Measurements from ENCODE around the gene RTN4R. TPM values are rescaled to one million over a fixed set of nuclear protein-coding genes. Genes with fewer than 3 reads are reported as not detected.

Gene RTN4R
- total and polyA plus RNA-seq, 2 of the 4 experiments (the other 2 are of a cell fraction), result 0.18 to 0.94 TPM

DNA sequence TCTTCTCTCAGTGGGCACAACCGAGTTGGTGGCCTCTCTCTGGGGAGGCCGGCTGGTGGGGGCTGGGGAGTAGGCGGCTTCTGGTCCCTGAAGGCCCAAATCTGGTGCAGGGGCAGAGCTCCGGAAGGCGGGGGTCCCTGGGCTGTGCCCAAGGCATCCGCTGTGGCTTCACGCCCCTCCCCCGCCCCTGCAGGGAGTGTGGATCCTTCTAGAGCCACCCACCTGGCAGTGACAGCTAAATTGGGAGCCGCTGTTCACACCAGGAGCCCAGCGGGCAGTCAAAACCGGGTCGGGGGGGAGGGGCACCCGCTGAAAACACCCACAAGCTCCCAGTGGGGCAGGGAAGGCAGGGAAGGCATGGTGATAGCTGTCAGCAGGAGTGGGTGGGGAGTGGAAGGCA lies 4.6 kb upstream of the RTN4R start:
- no peak overlapping the region for H3K4me3 ChIP-seq (ENCODE audit: insufficient read depth, low read depth, low read length)
- DNase-seq, result no peak
- H3K4ac ChIP-seq (ENCODE audit: low read depth, low read length), result no peak overlapping the region
- H3K9ac ChIP-seq (ENCODE audit: low read depth, low read length), result no peak overlapping the region
- H2AFZ ChIP-seq (replicated peaks; ENCODE audit: low read length, poor library complexity), result no peak overlapping the region
- H3K79me1 ChIP-seq (ENCODE audit: low read depth in 1 of 2, low read length in 2 of 2), result no peaks in the 10 kb centered on the region
- H2BK20ac ChIP-seq (ENCODE audit: low read depth, low read length), result no peak overlapping the region
- H3K27me3 ChIP-seq (ENCODE audit: control insufficient read depth, insufficient read depth, low read length), result peaks cover 9% of the 10 kb centered on the region; the same call in 1 of the 2 replicates
- no peak overlapping the region for H2BK120ac ChIP-seq (ENCODE audit: low read depth, low read length)
- H3K23ac ChIP-seq (ENCODE audit: low read depth, low read length), result no peak overlapping the region
- no peaks in the 10 kb centered on the region for H4K20me1 ChIP-seq (ENCODE audit: insufficient read depth, low read length)
- H3K27ac ChIP-seq (ENCODE audit: insufficient read depth, low read length), result no peak overlapping the region
- 70% methylated on average over 2 of the region's 13 CpGs; no CpG with 5 or more reads in 1 of the 2 experiments for WGBS, 2 experiments (ENCODE audit: extremely low coverage in 2 of 2, insufficient read length in 1 of 2)
- no peak for TF ChIP-seq MXI1 (IDR thresholded peaks at IDR 0.05; ENCODE audit: borderline replicate concordance, low read depth, low read length)
- no peak for TF ChIP-seq FOS (IDR thresholded peaks at IDR 0.05; ENCODE audit: low read depth, low read length)
- no peak overlapping the region for H3K56ac ChIP-seq (ENCODE audit: extremely low read depth, insufficient read depth, low read length)
- in situ Hi-C loops (cut with MboI; ENCODE audit: low sequenced_read_pairs), result no loop called here
- no peak overlapping the region for H3K14ac ChIP-seq (replicated peaks; ENCODE audit: low read depth, low read length)
- H3K9me1 ChIP-seq (ENCODE audit: insufficient read depth, low read length), result no peaks in the 10 kb centered on the region
- no peak overlapping the region for H3K4me2 ChIP-seq (ENCODE audit: low read depth, low read length)
- H3K9me3 ChIP-seq (ENCODE audit: control insufficient read depth, insufficient read depth, low read length), result no peaks in the 10 kb centered on the region
- H4K5ac ChIP-seq (ENCODE audit: low read depth, low read length), result no peak overlapping the region
- H4K8ac ChIP-seq (ENCODE audit: low read depth in 2 of 2, low read length in 2 of 2), result no peak overlapping the region
- no peak overlapping the region for H4K91ac ChIP-seq (ENCODE audit: insufficient read depth, low read depth, low read length)
- CTCF ChIA-PET, result no interaction called here
- H2BK15ac ChIP-seq (ENCODE audit: low read depth, low read length), result no peak overlapping the region
- H2AK5ac ChIP-seq (ENCODE audit: low read depth, low read length), result no peak overlapping the region
- no peak for ATAC-seq (ENCODE audit: low read depth)
- no peak overlapping the region for H3K18ac ChIP-seq (ENCODE audit: low read depth, low read length)
- no peaks in the 10 kb centered on the region for H3K4me1 ChIP-seq (ENCODE audit: control insufficient read depth, insufficient read depth, low read length)
- H3K36me3 ChIP-seq (ENCODE audit: control insufficient read depth, insufficient read depth, low read length), result no peaks in the 10 kb centered on the region
- intact Hi-C loops (cut with micrococcal nuclease), result no loop called here
- POLR2A ChIA-PET (ENCODE audit: unreplicated experiment), result no interaction called here
- dilution Hi-C loops (cut with HindIII; ENCODE audit: low sequenced_read_pairs, unreplicated experiment), result no loop called here
- no TSS peak for BruUV-seq (replicated peaks)
- no peak overlapping the region for H2BK5ac ChIP-seq (ENCODE audit: low read depth, low read length, poor library complexity, severe bottlenecking)
- no peak overlapping the region for H2AK9ac ChIP-seq (replicated peaks; ENCODE audit: low read depth, low read length, poor library complexity)

Data from IMR-90 (cell line).